Muscle of leg (tissue), 11 donors: ENCODE measurements around the gene DNAH6. TPM values are rescaled to one million over a fixed set of nuclear protein-coding genes. Genes with fewer than 3 reads are reported as not detected.
"Not testable (repeated sequence)": the region's sequence is repeated elsewhere in the genome, so short reads cannot be mapped to it uniquely, and the experiment has no call there.

ENCODE experiments used
- DNase-seq: peaks from one replicate; pipeline ENCODE4 v3.0.0; 2013
- H3K27ac ChIP-seq: one replicate; pipeline ENCODE4 v1.5.1; 2013; ENCODE audit warnings: mild to moderate bottlenecking, low read length, control low read depth
- H3K27me3 ChIP-seq: one replicate; pipeline ENCODE4 v1.6.1; 2013; ENCODE audit warnings: low read length; ENCODE audit not compliant: control insufficient read depth, insufficient read depth
- H3K36me3 ChIP-seq: one replicate; pipeline ENCODE4 v1.6.1; 2013; ENCODE audit warnings: low read length; ENCODE audit not compliant: control insufficient read depth, insufficient read depth
- H3K4me1 ChIP-seq: one replicate; pipeline ENCODE4 v1.6.1; 2013; ENCODE audit warnings: low read length; ENCODE audit not compliant: control insufficient read depth, insufficient read depth
- H3K4me3 ChIP-seq: one replicate; pipeline ENCODE4 v1.5.1; 2013; ENCODE audit warnings: low read length, control low read depth
- H3K9me3 ChIP-seq: replicated peaks from 2 replicates; pipeline ENCODE4 v1.6.1; 2013; ENCODE audit warnings: low read depth, low read length; ENCODE audit not compliant: control insufficient read depth
- WGBS: methylation state at CpG from one replicate; pipeline ENCODE4 v1.1.5; 2013; ENCODE audit warnings: missing lambda C conversion rate; ENCODE audit not compliant: insufficient coverage; 5-methylcytosine and 5-hydroxymethylcytosine counted together
- polyA plus RNA-seq, 8 donors: library from polyadenylated mRNA; unstranded; fragments of 120-200 nt; gene quantifications; one replicate each; pipeline versions ENCODE4 v1.2.1 to v1.2.3, GENCODE V29; 2013; ENCODE audit warnings: inconsistent platforms in 1 of 8, low replicate concordance in 1 of 8; ENCODE audit not compliant: insufficient read length in 8 of 8, insufficient read depth in 1 of 8
- total RNA-seq: library from RNA; stranded (reverse); fragments of 120-200 nt; gene quantifications from one replicate; pipeline ENCODE4 v1.2.4, GENCODE V29; 2013

The DNAH6 gene
- total and polyA plus RNA-seq, 9 donors: 0.07 to 0.43 (median 0.18) TPM

GRCh38 chr2:84537251-84537650 is 21.0 kb downstream of the DNAH6 start:
- Histone ChIP-seq H3K27ac (no peak overlapping the region), H3K4me1 (no peaks in the 10 kb centered on the region), H3K9me3 (no peaks in the 10 kb centered on the region), H3K4me3 (no peak overlapping the region), H3K36me3 (no peaks in the 10 kb centered on the region), H3K27me3 (no peaks in the 10 kb centered on the region)
- DNase-seq: no peak
- WGBS: 100% methylated on average over 1 of the region's 1 CpG

- no peaks in the 10 kb centered on the region for H3K9me3 ChIP-seq
- H3K27me3 ChIP-seq: no peaks in the 10 kb centered on the region
- no peaks in the 10 kb centered on the region for H3K36me3 ChIP-seq
- no peak for DNase-seq
- no peak overlapping the region for H3K4me3 ChIP-seq
- H3K4me1 ChIP-seq: no peaks in the 10 kb centered on the region
- no peak overlapping the region for H3K27ac ChIP-seq
These were observed 23.4 kb downstream of the DNAH6 start for GRCh38 chr2:84539729-84540128.

- Histone ChIP-seq H3K4me3 (no peak overlapping the region), H3K27ac (no peak overlapping the region), H3K4me1 (no peaks in the 10 kb centered on the region), H3K9me3 (no peaks in the 10 kb centered on the region), H3K36me3 (no peaks in the 10 kb centered on the region), H3K27me3 (no peaks in the 10 kb centered on the region)
- DNase-seq: no peak
These were observed 28.7 kb downstream of the DNAH6 start for GRCh38 chr2:84545005-84545404.

- DNase-seq: no peak
- no CpG with 5 or more reads among the region's 2 CpGs for WGBS
These were observed 30.3 kb downstream of the DNAH6 start for GRCh38 chr2:84546551-84546950.

GRCh38 chr2:84548303-84548702 is 32.0 kb downstream of the DNAH6 start:
- Histone ChIP-seq H3K4me1 (no peaks in the 10 kb centered on the region), H3K4me3 (no peak overlapping the region), H3K9me3 (no peaks in the 10 kb centered on the region), H3K36me3 (no peaks in the 10 kb centered on the region), H3K27me3 (no peaks in the 10 kb centered on the region), H3K27ac (no peak overlapping the region)
- DNase-seq: no peak
- no CpG with 5 or more reads among the region's 1 CpG for WGBS

More at GRCh38 chr2:84546551-84546950, 30.3 kb downstream of the DNAH6 start:
- H3K27ac ChIP-seq: no peak overlapping the region
- no peaks in the 10 kb centered on the region for H3K27me3 ChIP-seq
- H3K9me3 ChIP-seq: no peaks in the 10 kb centered on the region
- H3K4me1 ChIP-seq: no peaks in the 10 kb centered on the region
- H3K4me3 ChIP-seq: no peak overlapping the region
- no peaks in the 10 kb centered on the region for H3K36me3 ChIP-seq

GRCh38 chr2:84550916-84551315 is 34.6 kb downstream of the DNAH6 start:
- no peaks in the 10 kb centered on the region for H3K9me3 ChIP-seq
- WGBS: no CpG with 5 or more reads among the region's 1 CpG
- no peaks in the 10 kb centered on the region for H3K36me3 ChIP-seq
- H3K4me3 ChIP-seq: no peak overlapping the region
- H3K4me1 ChIP-seq: no peaks in the 10 kb centered on the region
- H3K27me3 ChIP-seq: no peaks in the 10 kb centered on the region
- no peak overlapping the region for H3K27ac ChIP-seq
- DNase-seq: no peak

GRCh38 chr2:84551526-84551925 is 35.2 kb downstream of the DNAH6 start:
- not testable (repeated sequence) for H3K27me3 ChIP-seq, DNase-seq, H3K27ac ChIP-seq, H3K9me3 ChIP-seq, H3K4me3 ChIP-seq, H3K4me1 ChIP-seq, H3K36me3 ChIP-seq
- 89% methylated on average over 3 of the region's 6 CpGs for WGBS

GRCh38 chr2:84556190-84556589 is 39.9 kb downstream of the DNAH6 start:
- no peak for DNase-seq
- H3K27ac ChIP-seq: no peak overlapping the region
- no peaks in the 10 kb centered on the region for H3K36me3 ChIP-seq
- 89% methylated on average over 1 of the region's 3 CpGs for WGBS
- no peaks in the 10 kb centered on the region for H3K27me3 ChIP-seq
- H3K9me3 ChIP-seq: no peaks in the 10 kb centered on the region
- no peaks in the 10 kb centered on the region for H3K4me1 ChIP-seq
- no peak overlapping the region for H3K4me3 ChIP-seq

- no peak overlapping the region for H3K4me3 ChIP-seq
- H3K27ac ChIP-seq: no peak overlapping the region
- DNase-seq: no peak
- H3K9me3 ChIP-seq: no peaks in the 10 kb centered on the region
- no peaks in the 10 kb centered on the region for H3K4me1 ChIP-seq
- H3K36me3 ChIP-seq: no peaks in the 10 kb centered on the region
- no peaks in the 10 kb centered on the region for H3K27me3 ChIP-seq
These were observed 43.5 kb downstream of the DNAH6 start for GRCh38 chr2:84559838-84560237.

GRCh38 chr2:84579661-84580060 is 63.4 kb downstream of the DNAH6 start:
- Histone ChIP-seq H3K36me3 (no peaks in the 10 kb centered on the region), H3K4me3 (no peak overlapping the region), H3K27me3 (no peaks in the 10 kb centered on the region), H3K27ac (no peak overlapping the region), H3K4me1 (no peaks in the 10 kb centered on the region), H3K9me3 (no peaks in the 10 kb centered on the region)
- WGBS: no CpG with 5 or more reads among the region's 3 CpGs
- DNase-seq: no peak

GRCh38 chr2:84603911-84604310 is 87.6 kb downstream of the DNAH6 start:
- Histone ChIP-seq H3K27ac (no peak overlapping the region), H3K36me3 (no peaks in the 10 kb centered on the region), H3K9me3 (peaks cover 4% of the 10 kb centered on the region), H3K27me3 (no peaks in the 10 kb centered on the region), H3K4me1 (no peaks in the 10 kb centered on the region), H3K4me3 (no peak overlapping the region)
- WGBS: 100% methylated on average over 1 of the region's 4 CpGs
- DNase-seq: no peak
